HG02885 (cell line): Measurements from ENCODE around the gene MAN1C1.

ENCODE experiments used
- ATAC-seq: cut with Tn5 transposase; IDR thresholded peaks from one replicate; pipeline ENCODE4 v1.9.1; 2021; ENCODE audit warnings: mild to moderate bottlenecking; ENCODE audit not compliant: unreplicated experiment, poor library complexity

Gene MAN1C1

GRCh38 chr1:25748531-25749205, 132.1 kb downstream of the MAN1C1 start:
- ATAC-seq, result no peak

- no peak for ATAC-seq
Measured at GRCh38 chr1:25750923-25751605, 134.5 kb downstream of the MAN1C1 start.

GRCh38 chr1:25754470-25755181, 138.0 kb downstream of the MAN1C1 start:
- ATAC-seq, result no peak

- ATAC-seq, result no peak
Measured at GRCh38 chr1:25755475-25756125, 139.0 kb downstream of the MAN1C1 start.

GRCh38 chr1:25756215-25756614, 139.6 kb downstream of the MAN1C1 start:
- no peak for ATAC-seq

- ATAC-seq, result no peak
Measured at GRCh38 chr1:25757151-25757845, 140.7 kb downstream of the MAN1C1 start.

- ATAC-seq, result no peak
Measured at GRCh38 chr1:25757846-25758185, 141.2 kb downstream of the MAN1C1 start.

GRCh38 chr1:25758466-25759070, 142.0 kb downstream of the MAN1C1 start:
- ATAC-seq, result no peak

- ATAC-seq, result no peak
Measured at GRCh38 chr1:25760122-25760719, 143.6 kb downstream of the MAN1C1 start.

GRCh38 chr1:25760871-25761270, 144.3 kb downstream of the MAN1C1 start:
- ATAC-seq, result no peak

- ATAC-seq, result no peak
Measured at GRCh38 chr1:25763493-25763892, 146.9 kb downstream of the MAN1C1 start.

GRCh38 chr1:25765136-25765922, 148.7 kb downstream of the MAN1C1 start:
- no peak for ATAC-seq

GRCh38 chr1:25765923-25766589, 149.5 kb downstream of the MAN1C1 start:
- ATAC-seq, result no peak

GRCh38 chr1:25766721-25767436, 150.3 kb downstream of the MAN1C1 start:
- no peak for ATAC-seq

- ATAC-seq, result no peak
Measured at GRCh38 chr1:25767437-25767770, 150.8 kb downstream of the MAN1C1 start.

- no peak for ATAC-seq
Measured at GRCh38 chr1:25768999-25769398, 152.4 kb downstream of the MAN1C1 start.

GRCh38 chr1:25769625-25770383, 153.2 kb downstream of the MAN1C1 start:
- no peak for ATAC-seq
